Sigmoid colon (tissue), 7 donors: ENCODE results near the gene PTPRB. TPM values are rescaled to one million over a fixed set of nuclear protein-coding genes. Genes with fewer than 3 reads are reported as not detected.

ENCODE experiments used
- DNase-seq: peaks from one replicate; pipeline ENCODE4 v3.0.0-alpha.2; 2019
- H3K27ac ChIP-seq, 4 donors: fragments of 200-600 bp; sonication (generic); one replicate each; pipeline ENCODE4 v1.5.1; 2016 to 2019; ENCODE audit warnings: mild to moderate bottlenecking in 1 of 4
- H3K27me3 ChIP-seq, 3 donors: fragments of 200-600 bp; sonication (generic); one replicate each; pipeline ENCODE4 v1.5.1; 2019; ENCODE audit warnings: mild to moderate bottlenecking in 1 of 3
- H3K36me3 ChIP-seq, 4 donors: fragments of 200-600 bp; sonication (generic); one replicate each; pipeline ENCODE4 v1.5.1; 2016 to 2019
- H3K4me1 ChIP-seq, 4 donors: fragments of 200-600 bp; sonication (generic); one replicate each; pipeline ENCODE4 v1.5.1; 2017 to 2019
- H3K4me3 ChIP-seq, 4 donors: fragments of 200-600 bp; sonication (generic); one replicate each; pipeline ENCODE4 v1.5.1; 2017 to 2019; ENCODE audit warnings: mild to moderate bottlenecking in 2 of 4, moderate library complexity in 1 of 4
- H3K9me3 ChIP-seq, 4 donors: fragments of 200-600 bp in 3 of 4; sonication (generic) in 3 of 4; one replicate each; pipeline versions ENCODE4 v1.5.1 to v1.6.1; 2013 to 2019
- CTCF ChIP-seq, 4 experiments: fragments of 450-650 bp in 3 of 4; fragments of 200-600 bp in 1 of 4; IDR thresholded peaks; one replicate each; pipeline ENCODE4 v1.5.1; 2016 to 2019; ENCODE audit warnings: antibody characterized with exemption in 4 of 4, mild to moderate bottlenecking in 3 of 4, moderate library complexity in 2 of 4
- EP300 ChIP-seq, 4 donors: sonication (generic); formaldehyde crosslinking; IDR thresholded peaks; one replicate each; pipeline ENCODE4 v1.6.1; 2017; ENCODE audit warnings: antibody characterized with exemption in 4 of 4
- POLR2A ChIP-seq, 2 donors: fragments of 450-650 bp; IDR thresholded peaks; one replicate each; pipeline ENCODE4 v1.6.1; 2016; ENCODE audit warnings: antibody characterized with exemption in 2 of 2, mild to moderate bottlenecking in 2 of 2, moderate library complexity in 2 of 2
- POLR2AphosphoS5 ChIP-seq, 4 donors: sonication (generic); formaldehyde crosslinking; IDR thresholded peaks; one replicate each; pipeline ENCODE4 v1.6.1; 2017; ENCODE audit warnings: antibody characterized with exemption in 4 of 4
- WGBS, 2 donors: extraction: QIAGEN DNeasy Blood & Tissue Kit; methylation state at CpG; one replicate each; pipeline ENCODE4 v1.1.7; 2013; 5-methylcytosine and 5-hydroxymethylcytosine counted together
- intact Hi-C: fragments of 100-400 bp; cut with DNase I; formaldehyde crosslinking; loops from one replicate; pipeline ENCODE4 v1.15.1; 2023
- polyA plus RNA-seq, 3 donors: library from polyadenylated mRNA; stranded (reverse); fragments of 200-250 nt; gene quantifications; one replicate each; pipeline ENCODE4 v1.2.3, GENCODE V29; 2013
- total RNA-seq, 4 donors: library from RNA; depleted of rRNA; stranded (reverse); fragments of >200 nt; gene quantifications; one replicate each; pipeline ENCODE4 v1.1.0, GENCODE V29; 2016
- donor health status: healthy with polysubstance abuse.
- donor health status: Bipolar disorder and iron deficiency.
- donor health status: healthy.

PTPRB gene
- total and polyA plus RNA-seq, 7 donors: 1.6 to 31.9 (median 15.8) TPM

GRCh38 chr12:70671698-70672097 is 34.5 kb upstream of the PTPRB start:
- intact Hi-C loops: no loop called here
- no peak for TF ChIP-seq EP300 (IDR thresholded peaks at IDR 0.05)
- TF ChIP-seq POLR2A (IDR thresholded peaks at IDR 0.05): no peak
- TF ChIP-seq POLR2AphosphoS5 (IDR thresholded peaks at IDR 0.05): no peak
- TF ChIP-seq CTCF (IDR thresholded peaks at IDR 0.05): no peak
- Histone ChIP-seq H3K27me3 (no peaks in the 10 kb centered on the region), H3K36me3 (no peaks in the 10 kb centered on the region), H3K4me3 (no peak overlapping the region), H3K4me1 (no peaks in the 10 kb centered on the region), H3K9me3 (no peaks in the 10 kb centered on the region), H3K27ac (no peak overlapping the region)
- DNase-seq: no peak
- WGBS, 2 donors: 94 to 96% methylated on average over 5 of the region's 5 CpGs

GRCh38 chr12:70670948-70671347 is 33.7 kb upstream of the PTPRB start:
- H3K36me3 ChIP-seq: no peaks in the 10 kb centered on the region
- no peak for DNase-seq
- H3K4me1 ChIP-seq: no peaks in the 10 kb centered on the region
- intact Hi-C loops: no loop called here
- no peaks in the 10 kb centered on the region for H3K27me3 ChIP-seq
- no peaks in the 10 kb centered on the region for H3K9me3 ChIP-seq
- no peak overlapping the region for H3K27ac ChIP-seq
- 72 to 81% methylated on average over 3 of the region's 3 CpGs for WGBS, 2 donors
- H3K4me3 ChIP-seq: no peak overlapping the region
- TF ChIP-seq EP300 (IDR thresholded peaks at IDR 0.05): no peak
- no peak for TF ChIP-seq POLR2AphosphoS5 (IDR thresholded peaks at IDR 0.05)
- TF ChIP-seq CTCF (IDR thresholded peaks at IDR 0.05): no peak

- Histone ChIP-seq H3K9me3 (no peaks in the 10 kb centered on the region), H3K4me3 (no peak overlapping the region), H3K27ac (no peak overlapping the region), H3K36me3 (no peaks in the 10 kb centered on the region), H3K4me1 (no peaks in the 10 kb centered on the region), H3K27me3 (no peaks in the 10 kb centered on the region)
- intact Hi-C loops: no loop called here
- DNase-seq: no peak
- 92 to 96% methylated on average over 2 of the region's 2 CpGs for WGBS, 2 donors
- TF ChIP-seq POLR2AphosphoS5 (IDR thresholded peaks at IDR 0.05) (no peak), CTCF (IDR thresholded peaks at IDR 0.05) (no peak), EP300 (IDR thresholded peaks at IDR 0.05) (no peak), POLR2A (IDR thresholded peaks at IDR 0.05) (no peak)
These were observed 30.0 kb upstream of the PTPRB start for GRCh38 chr12:70667253-70667652.

- intact Hi-C loops: no loop called here
- H3K27ac ChIP-seq: no peak overlapping the region
- DNase-seq: no peak
- no peaks in the 10 kb centered on the region for H3K27me3 ChIP-seq
- WGBS, 2 donors: 94 to 99% methylated on average over 1 of the region's 1 CpG
- no peaks in the 10 kb centered on the region for H3K9me3 ChIP-seq
- H3K4me3 ChIP-seq: no peak overlapping the region
- no peaks in the 10 kb centered on the region for H3K36me3 ChIP-seq
- TF ChIP-seq EP300 (IDR thresholded peaks at IDR 0.05) (no peak), POLR2A (IDR thresholded peaks at IDR 0.05) (no peak), CTCF (IDR thresholded peaks at IDR 0.05) (no peak), POLR2AphosphoS5 (IDR thresholded peaks at IDR 0.05) (no peak)
- no peaks in the 10 kb centered on the region for H3K4me1 ChIP-seq
These were observed 29.1 kb upstream of the PTPRB start for GRCh38 chr12:70666364-70666763.

- H3K27ac ChIP-seq: no peak overlapping the region
- no peaks in the 10 kb centered on the region for H3K27me3 ChIP-seq
- DNase-seq: no peak
- H3K4me3 ChIP-seq: no peak overlapping the region
- TF ChIP-seq POLR2AphosphoS5 (IDR thresholded peaks at IDR 0.05): no peak
- H3K36me3 ChIP-seq: no peaks in the 10 kb centered on the region
- H3K9me3 ChIP-seq: no peaks in the 10 kb centered on the region
- intact Hi-C loops: no loop called here
- 69 to 79% methylated on average over 7 of the region's 7 CpGs for WGBS, 2 donors
- H3K4me1 ChIP-seq: no peaks in the 10 kb centered on the region
These were observed 27.2 kb upstream of the PTPRB start for GRCh38 chr12:70664465-70664881.
